HepG2 (cell line): ENCODE results near the gene PTPRE.

Experiments used
- CBX2 ChIP-seq, 2 experiments: fragments of 200-600 bp in 1 of 2; sonication (generic); formaldehyde crosslinking in 1 of 2; IDR thresholded peaks; 2 replicates each; pipeline versions ENCODE4 v1.7.0 to v1.8.1; 2018 to 2022; ENCODE audit warnings: low read depth in 2 of 2, low read length in 1 of 2, mild to moderate bottlenecking in 1 of 2, missing genetic modification reagents in 1 of 2
- MYC ChIP-seq: sonication (generic); formaldehyde crosslinking; IDR thresholded peaks from 2 replicates; pipeline ENCODE4 v1.9.0; 2021; ENCODE audit warnings: missing genetic modification reagents, borderline replicate concordance
- POLR2A ChIP-seq, 2 experiments: IDR thresholded peaks; 2 replicates each; pipeline ENCODE4 v1.6.1; 2011; ENCODE audit warnings: low read depth in 2 of 2, low read length in 2 of 2, mild to moderate bottlenecking in 1 of 2, moderate library complexity in 1 of 2; ENCODE audit not compliant: insufficient read depth in 1 of 2
- RFX1 ChIP-seq: fragments of 450-650 bp; IDR thresholded peaks from 2 replicates; pipeline ENCODE4 v1.6.1; 2017
- RFXANK ChIP-seq: IDR thresholded peaks from 2 replicates; pipeline ENCODE4 v1.6.1; 2016
- SIN3A ChIP-seq: IDR thresholded peaks from 2 replicates; pipeline ENCODE4 v1.6.1; 2011; ENCODE audit warnings: low read depth, mild to moderate bottlenecking, control low read depth, low read length, borderline replicate concordance
- SMC3 ChIP-seq: IDR thresholded peaks from 2 replicates; pipeline ENCODE4 v1.6.1; 2011; ENCODE audit warnings: low read length, improper control_type of control experiment
- TP53 ChIP-seq: sonication (generic); formaldehyde crosslinking; conservative IDR thresholded peaks from 2 replicates; pipeline ENCODE4 v1.4.0; 2020; ENCODE audit warnings: missing genetic modification reagents
- ZBTB21 ChIP-seq: sonication (generic); formaldehyde crosslinking; IDR thresholded peaks from 2 replicates; pipeline ENCODE4 v1.4.0; 2020; ENCODE audit warnings: missing genetic modification reagents
- ZFP41 ChIP-seq: sonication (generic); formaldehyde crosslinking; IDR thresholded peaks from 2 replicates; pipeline ENCODE4 v1.4.0; 2020; ENCODE audit warnings: mild to moderate bottlenecking, missing genetic modification reagents, borderline replicate concordance
- ZNF572 ChIP-seq: sonication (generic); formaldehyde crosslinking; IDR thresholded peaks from 2 replicates; pipeline ENCODE4 v1.5.1; 2020; ENCODE audit warnings: mild to moderate bottlenecking, missing genetic modification reagents
- ZNF616 ChIP-seq: sonication (generic); formaldehyde crosslinking; IDR thresholded peaks from 2 replicates; pipeline ENCODE4 v1.5.0; 2020; ENCODE audit warnings: low read depth, mild to moderate bottlenecking, missing genetic modification reagents
- TF ChIP-seq, protein P1 (sequence below): sonication (generic); formaldehyde crosslinking; IDR thresholded peaks from 2 replicates; pipeline ENCODE4 v1.4.0; 2020; ENCODE audit warnings: mild to moderate bottlenecking, missing genetic modification reagents, borderline replicate concordance
- TF ChIP-seq, protein P2 (sequence below): sonication (generic); formaldehyde crosslinking; IDR thresholded peaks from 2 replicates; pipeline ENCODE4 v1.5.0; 2020; ENCODE audit warnings: mild to moderate bottlenecking, missing genetic modification reagents, moderate library complexity

DNA sequence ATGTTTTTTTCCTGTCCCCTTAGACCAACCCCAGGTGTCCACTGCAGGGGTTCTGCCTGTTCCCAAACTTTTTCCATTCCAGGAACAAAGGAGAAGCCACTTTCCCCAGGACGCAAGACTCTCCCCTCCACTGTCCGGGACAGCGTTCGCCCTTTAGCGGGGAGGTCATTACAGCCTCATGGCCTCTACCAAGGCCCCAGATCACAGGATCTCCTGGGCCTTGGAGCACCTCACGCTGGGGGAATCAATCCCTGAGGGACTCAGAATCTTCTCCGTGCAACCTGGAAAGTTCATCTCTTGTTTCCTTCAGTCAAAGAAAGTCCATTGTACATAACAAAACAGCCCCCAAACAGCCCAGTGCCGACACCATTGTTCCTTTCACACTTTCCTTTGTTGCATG, 178.1 kb downstream of the PTPRE start:
- no peak for TF ChIP-seq ZBTB21 (CRISPR knock-in tag)
- TF ChIP-seq TP53, result no peak
- TF ChIP-seq CBX2 (IDR thresholded peaks at IDR 0.05; ENCODE audit: low read depth, low read length), result no peak
- no peak for TF ChIP-seq CBX2 (CRISPR knock-in tag; IDR thresholded peaks at IDR 0.05; ENCODE audit: low read depth)
- TF ChIP-seq ZFP41 (CRISPR knock-in tag), result no peak
- no peak for TF ChIP-seq ZNF572 (CRISPR knock-in tag)
- TF ChIP-seq, protein P1, sequence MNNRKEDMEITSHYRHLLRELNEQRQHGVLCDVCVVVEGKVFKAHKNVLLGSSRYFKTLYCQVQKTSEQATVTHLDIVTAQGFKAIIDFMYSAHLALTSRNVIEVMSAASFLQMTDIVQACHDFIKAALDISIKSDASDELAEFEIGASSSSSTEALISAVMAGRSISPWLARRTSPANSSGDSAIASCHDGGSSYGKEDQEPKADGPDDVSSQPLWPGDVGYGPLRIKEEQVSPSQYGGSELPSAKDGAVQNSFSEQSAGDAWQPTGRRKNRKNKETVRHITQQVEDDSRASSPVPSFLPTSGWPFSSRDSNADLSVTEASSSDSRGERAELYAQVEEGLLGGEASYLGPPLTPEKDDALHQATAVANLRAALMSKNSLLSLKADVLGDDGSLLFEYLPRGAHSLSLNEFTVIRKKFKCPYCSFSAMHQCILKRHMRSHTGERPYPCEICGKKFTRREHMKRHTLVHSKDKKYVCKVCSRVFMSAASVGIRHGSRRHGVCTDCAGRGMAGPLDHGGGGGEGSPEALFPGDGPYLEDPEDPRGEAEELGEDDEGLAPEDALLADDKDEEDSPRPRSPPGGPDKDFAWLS, result no peak
- no peak for TF ChIP-seq RFX1
- no peak for TF ChIP-seq SIN3A
- no peak for TF ChIP-seq POLR2A (IDR thresholded peaks at IDR 0.05; ENCODE audit: insufficient read depth in 1 of 2, low read depth in 2 of 2, low read length in 2 of 2)
- no peak for TF ChIP-seq SMC3
- no peak for TF ChIP-seq MYC
- TF ChIP-seq ZNF616 (CRISPR knock-in tag), result no peak
- TF ChIP-seq RFXANK, result no peak
- TF ChIP-seq, protein P2, sequence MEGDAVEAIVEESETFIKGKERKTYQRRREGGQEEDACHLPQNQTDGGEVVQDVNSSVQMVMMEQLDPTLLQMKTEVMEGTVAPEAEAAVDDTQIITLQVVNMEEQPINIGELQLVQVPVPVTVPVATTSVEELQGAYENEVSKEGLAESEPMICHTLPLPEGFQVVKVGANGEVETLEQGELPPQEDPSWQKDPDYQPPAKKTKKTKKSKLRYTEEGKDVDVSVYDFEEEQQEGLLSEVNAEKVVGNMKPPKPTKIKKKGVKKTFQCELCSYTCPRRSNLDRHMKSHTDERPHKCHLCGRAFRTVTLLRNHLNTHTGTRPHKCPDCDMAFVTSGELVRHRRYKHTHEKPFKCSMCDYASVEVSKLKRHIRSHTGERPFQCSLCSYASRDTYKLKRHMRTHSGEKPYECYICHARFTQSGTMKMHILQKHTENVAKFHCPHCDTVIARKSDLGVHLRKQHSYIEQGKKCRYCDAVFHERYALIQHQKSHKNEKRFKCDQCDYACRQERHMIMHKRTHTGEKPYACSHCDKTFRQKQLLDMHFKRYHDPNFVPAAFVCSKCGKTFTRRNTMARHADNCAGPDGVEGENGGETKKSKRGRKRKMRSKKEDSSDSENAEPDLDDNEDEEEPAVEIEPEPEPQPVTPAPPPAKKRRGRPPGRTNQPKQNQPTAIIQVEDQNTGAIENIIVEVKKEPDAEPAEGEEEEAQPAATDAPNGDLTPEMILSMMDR (CRISPR knock-in tag), result no peak
